HepG2 (cell line): Measurements from ENCODE around the gene DAZAP1. TPM values are rescaled to one million over a fixed set of nuclear protein-coding genes. Genes with fewer than 3 reads are reported as not detected.

Source experiments
- CREB1 ChIP-seq, 2 experiments: fragments of 450-650 bp in 1 of 2; IDR thresholded peaks; 2 replicates each; pipeline ENCODE4 v1.6.1; 2016 to 2017; ENCODE audit warnings: control low read depth in 1 of 2, mild to moderate bottlenecking in 1 of 2, missing compliant biosample characterization in 1 of 2, missing genetic modification characterization in 1 of 2
- E2F2 ChIP-seq: sonication (generic); formaldehyde crosslinking; IDR thresholded peaks from 2 replicates; pipeline ENCODE4 v1.4.0; 2020; ENCODE audit warnings: missing genetic modification reagents, borderline replicate concordance
- FOXC1 ChIP-seq: sonication (generic); formaldehyde crosslinking; IDR thresholded peaks from 2 replicates; pipeline ENCODE4 v1.8.0; 2022; ENCODE audit warnings: mild to moderate bottlenecking, missing genetic modification reagents, borderline replicate concordance
- FOXO1 ChIP-seq: sonication (generic); formaldehyde crosslinking; IDR thresholded peaks from 2 replicates; pipeline ENCODE4 v1.4.0; 2020; ENCODE audit warnings: missing genetic modification reagents
- HOXA9 ChIP-seq: sonication (generic); formaldehyde crosslinking; IDR thresholded peaks from 2 replicates; pipeline ENCODE4 v1.8.1; 2022; ENCODE audit warnings: missing genetic modification reagents, mild to moderate bottlenecking, moderate library complexity, borderline replicate concordance
- IKZF5 ChIP-seq: IDR thresholded peaks from 2 replicates; pipeline ENCODE4 v1.6.1; 2018; ENCODE audit warnings: missing genetic modification reagents, mild to moderate bottlenecking, missing compliant biosample characterization
- RAD51 ChIP-seq: fragments of 450-650 bp; IDR thresholded peaks from 2 replicates; pipeline ENCODE4 v1.6.1; 2016; ENCODE audit warnings: borderline replicate concordance
- SPEN ChIP-seq: sonication (generic); formaldehyde crosslinking; IDR thresholded peaks from 2 replicates; pipeline ENCODE4 v1.5.1; 2020; ENCODE audit warnings: low read depth, mild to moderate bottlenecking, missing genetic modification reagents
- THAP11 ChIP-seq: IDR thresholded peaks from 2 replicates; pipeline ENCODE4 v1.6.1; 2016; ENCODE audit warnings: missing biosample characterization, missing genetic modification reagents
- TOE1 ChIP-seq: sonication (generic); formaldehyde crosslinking; IDR thresholded peaks from 2 replicates; pipeline ENCODE4 v1.4.0; 2020; ENCODE audit warnings: mild to moderate bottlenecking, missing genetic modification reagents
- ZNF101 ChIP-seq: sonication (generic); formaldehyde crosslinking; IDR thresholded peaks from 2 replicates; pipeline ENCODE4 v1.4.0; 2020; ENCODE audit warnings: mild to moderate bottlenecking, low read depth, missing genetic modification reagents, borderline replicate concordance
- ZNF224 ChIP-seq: sonication (generic); formaldehyde crosslinking; IDR thresholded peaks from 2 replicates; pipeline ENCODE4 v1.5.0; 2020; ENCODE audit warnings: mild to moderate bottlenecking, missing genetic modification reagents
- ZNF264 ChIP-seq: sonication (generic); formaldehyde crosslinking; IDR thresholded peaks from 2 replicates; pipeline ENCODE4 v1.4.0; 2020; ENCODE audit warnings: missing genetic modification reagents
- ZNF33A ChIP-seq: sonication (generic); formaldehyde crosslinking; IDR thresholded peaks from 2 replicates; pipeline ENCODE4 v1.5.1; 2020; ENCODE audit warnings: missing genetic modification reagents, mild to moderate bottlenecking, moderate library complexity, borderline replicate concordance
- ZNF468 ChIP-seq: sonication (generic); formaldehyde crosslinking; IDR thresholded peaks from 2 replicates; pipeline ENCODE4 v1.8.0; 2022; ENCODE audit warnings: mild to moderate bottlenecking, moderate library complexity, missing genetic modification reagents
- ZNF615 ChIP-seq: sonication (generic); formaldehyde crosslinking; IDR thresholded peaks from 2 replicates; pipeline ENCODE4 v1.5.0; 2020; ENCODE audit warnings: mild to moderate bottlenecking, missing genetic modification reagents, borderline replicate concordance
- ZSCAN20 ChIP-seq: sonication (generic); formaldehyde crosslinking; IDR thresholded peaks from 2 replicates; pipeline ENCODE4 v1.4.0; 2020; ENCODE audit warnings: missing genetic modification reagents, mild to moderate bottlenecking, borderline replicate concordance
- polyA plus RNA-seq, 8 experiments: library from polyadenylated mRNA; depleted of rRNA in 3 of 8; stranded (reverse) in 7 of 8; unstranded in 1 of 8; fragments of >200 nt; fragmentation: Illumina TruSeq in 4 of 8; extraction: Trizol in 4 of 8; gene quantifications; 2 replicates each; pipeline versions ENCODE4 v1.2.1 to v1.2.3, GENCODE V29; 2011 to 2016; ENCODE audit warnings: low read depth in 4 of 8, missing spikeins in 1 of 8, mixed read lengths in 1 of 8; ENCODE audit not compliant: insufficient read depth in 1 of 8
- total RNA-seq, 5 experiments: library from RNA; depleted of rRNA; stranded (reverse); fragments of >200 nt; fragmentation: Illumina TruSeq; extraction: Trizol; gene quantifications; 2 replicates each; pipeline ENCODE4 v1.2.3, GENCODE V29; 2016; ENCODE audit warnings: low read depth in 1 of 5
- TF ChIP-seq, protein P1 (sequence below): sonication (generic); formaldehyde crosslinking; IDR thresholded peaks from one replicate; pipeline ENCODE4 v1.5.1; 2020; ENCODE audit warnings: mild to moderate bottlenecking, missing genetic modification reagents; ENCODE audit errors: not compliant biosample characterization

Gene DAZAP1
- total and polyA plus RNA-seq, 2 of the 13 experiments (the other 11 are each of a cell fraction or from before 2014, with no cell fraction given): 63.3 to 79.2 TPM

- TF ChIP-seq, protein P1, sequence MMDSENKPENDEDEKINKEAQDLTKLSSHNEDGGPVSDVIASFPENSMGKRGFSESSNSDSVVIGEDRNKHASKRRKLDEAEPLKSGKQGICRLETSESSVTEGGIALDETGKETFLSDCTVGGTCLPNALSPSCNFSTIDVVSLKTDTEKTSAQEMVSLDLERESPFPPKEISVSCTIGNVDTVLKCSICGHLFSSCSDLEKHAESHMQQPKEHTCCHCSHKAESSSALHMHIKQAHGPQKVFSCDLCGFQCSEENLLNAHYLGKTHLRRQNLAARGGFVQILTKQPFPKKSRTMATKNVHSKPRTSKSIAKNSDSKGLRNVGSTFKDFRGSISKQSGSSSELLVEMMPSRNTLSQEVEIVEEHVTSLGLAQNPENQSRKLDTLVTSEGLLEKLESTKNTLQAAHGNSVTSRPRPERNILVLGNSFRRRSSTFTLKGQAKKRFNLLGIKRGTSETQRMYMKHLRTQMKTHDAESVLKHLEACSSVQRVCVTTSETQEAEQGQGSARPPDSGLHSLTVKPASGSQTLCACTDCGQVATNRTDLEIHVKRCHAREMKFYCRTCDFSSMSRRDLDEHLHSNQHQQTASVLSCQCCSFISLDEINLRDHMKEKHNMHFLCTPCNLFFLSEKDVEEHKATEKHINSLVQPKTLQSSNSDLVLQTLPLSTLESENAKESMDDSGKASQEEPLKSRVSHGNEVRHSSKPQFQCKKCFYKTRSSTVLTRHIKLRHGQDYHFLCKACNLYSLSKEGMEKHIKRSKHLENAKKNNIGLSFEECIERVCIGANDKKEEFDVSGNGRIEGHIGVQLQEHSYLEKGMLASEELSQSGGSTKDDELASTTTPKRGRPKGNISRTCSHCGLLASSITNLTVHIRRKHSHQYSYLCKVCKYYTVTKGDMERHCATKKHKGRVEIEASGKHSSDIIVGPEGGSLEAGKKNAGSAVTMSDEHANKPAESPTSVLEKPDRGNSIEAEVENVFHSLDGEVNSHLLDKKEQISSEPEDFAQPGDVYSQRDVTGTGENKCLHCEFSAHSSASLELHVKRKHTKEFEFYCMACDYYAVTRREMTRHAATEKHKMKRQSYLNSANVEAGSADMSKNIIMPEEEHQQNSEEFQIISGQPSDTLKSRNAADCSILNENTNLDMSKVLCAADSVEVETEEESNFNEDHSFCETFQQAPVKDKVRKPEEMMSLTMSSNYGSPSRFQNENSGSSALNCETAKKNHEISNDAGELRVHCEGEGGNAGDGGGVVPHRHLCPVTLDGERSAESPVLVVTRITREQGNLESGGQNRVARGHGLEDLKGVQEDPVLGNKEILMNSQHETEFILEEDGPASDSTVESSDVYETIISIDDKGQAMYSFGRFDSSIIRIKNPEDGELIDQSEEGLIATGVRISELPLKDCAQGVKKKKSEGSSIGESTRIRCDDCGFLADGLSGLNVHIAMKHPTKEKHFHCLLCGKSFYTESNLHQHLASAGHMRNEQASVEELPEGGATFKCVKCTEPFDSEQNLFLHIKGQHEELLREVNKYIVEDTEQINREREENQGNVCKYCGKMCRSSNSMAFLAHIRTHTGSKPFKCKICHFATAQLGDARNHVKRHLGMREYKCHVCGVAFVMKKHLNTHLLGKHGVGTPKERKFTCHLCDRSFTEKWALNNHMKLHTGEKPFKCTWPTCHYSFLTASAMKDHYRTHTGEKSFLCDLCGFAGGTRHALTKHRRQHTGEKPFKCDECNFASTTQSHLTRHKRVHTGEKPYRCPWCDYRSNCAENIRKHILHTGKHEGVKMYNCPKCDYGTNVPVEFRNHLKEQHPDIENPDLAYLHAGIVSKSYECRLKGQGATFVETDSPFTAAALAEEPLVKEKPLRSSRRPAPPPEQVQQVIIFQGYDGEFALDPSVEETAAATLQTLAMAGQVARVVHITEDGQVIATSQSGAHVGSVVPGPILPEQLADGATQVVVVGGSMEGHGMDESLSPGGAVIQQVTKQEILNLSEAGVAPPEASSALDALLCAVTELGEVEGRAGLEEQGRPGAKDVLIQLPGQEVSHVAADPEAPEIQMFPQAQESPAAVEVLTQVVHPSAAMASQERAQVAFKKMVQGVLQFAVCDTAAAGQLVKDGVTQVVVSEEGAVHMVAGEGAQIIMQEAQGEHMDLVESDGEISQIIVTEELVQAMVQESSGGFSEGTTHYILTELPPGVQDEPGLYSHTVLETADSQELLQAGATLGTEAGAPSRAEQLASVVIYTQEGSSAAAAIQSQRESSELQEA: peak; percentile 79
- TF ChIP-seq RAD51: no peak
- TF ChIP-seq ZSCAN20 (CRISPR knock-in tag): 0 out of 2 replicates have a peak, but pooled peaks have one; percentile 41
- TF ChIP-seq ZNF33A (CRISPR knock-in tag): no peak
- TF ChIP-seq ZNF615: no peak
- peak; percentile 73 for TF ChIP-seq THAP11 (CRISPR knock-in tag)
- no peak for TF ChIP-seq HOXA9 (CRISPR knock-in tag)
- TF ChIP-seq ZNF468 (CRISPR knock-in tag): no peak
- TF ChIP-seq ZNF264 (CRISPR knock-in tag): peak; percentile 89
- no peak for TF ChIP-seq ZNF224
- TF ChIP-seq SPEN: no peak; the same call in 1 of the 2 replicates
- no peak for TF ChIP-seq ZNF101
- peak; percentile 72; the same call in 1 of the 2 replicates for TF ChIP-seq IKZF5 (CRISPR knock-in tag)
- no peak for TF ChIP-seq CREB1 (IDR thresholded peaks at IDR 0.05)
- TF ChIP-seq CREB1 (CRISPR knock-in tag; IDR thresholded peaks at IDR 0.05): no peak
- peak; percentile 49; the same call in 1 of the 2 replicates for TF ChIP-seq FOXO1
- peak; percentile 90; the same call in 1 of the 2 replicates for TF ChIP-seq E2F2 (CRISPR knock-in tag)
- TF ChIP-seq TOE1 (CRISPR knock-in tag): no peak
- 0 out of 2 replicates have a peak, but pooled peaks have one; percentile 15 for TF ChIP-seq FOXC1 (CRISPR knock-in tag)
Observed at GRCh38 chr19:1373534-1374249, 33.7 kb upstream of the DAZAP1 start (continued).
